Measurements from ENCODE around the gene TRIP4. TPM values are rescaled to one million over a fixed set of nuclear protein-coding genes. Genes with fewer than 3 reads are reported as not detected.
A peak's percentile ranks its signal among the peaks of the same experiment; 100 is the strongest.

Gene TRIP4
- polyA plus RNA-seq, 2 of the 4 experiments (the other 2 are of a cell fraction), result 24.8 to 34.9 TPM

GRCh38 chr15:64381000-64381751, 6.5 kb upstream of the TRIP4 start, which contains the start of gene PCLAF (continued):
- TF ChIP-seq FOSB (CRISPR knock-in tag; IDR thresholded peaks at IDR 0.05) (no peak), CBX8 (IDR thresholded peaks at IDR 0.05) (no peak), BHLHE40 (IDR thresholded peaks at IDR 0.05; ENCODE audit: low read depth, low read length) (no peak), ZNF302 (CRISPR knock-in tag; IDR thresholded peaks at IDR 0.05) (no peak), ELK1 (IDR thresholded peaks at IDR 0.05; ENCODE audit: low read depth, low read length) (no peak), CBX2 (IDR thresholded peaks at IDR 0.05; ENCODE audit: borderline replicate concordance, low read depth) (no peak)

GRCh38 chr15:64383760-64384159, 3.9 kb upstream of the TRIP4 start:
- Histone ChIP-seq H3K4me3 (no peak overlapping the region), H3K27ac (no peak overlapping the region), H3K9me3 (peaks cover 5% of the 10 kb centered on the region; the same call in 2 of the 3 replicates), H3K4me1 (peaks cover 25% of the 10 kb centered on the region), H3K4me2 (no peak overlapping the region)
- no peak for FAIRE-seq
- ChIA-PET CTCF (interaction anchor here (0.7 kb wide), 1 partner anchor 23 kb away, joined by 3 read pairs; no protein-coding TSS in a partner anchor), POLR2A (no interaction called here)
- no peak for ATAC-seq
- no peak for TF ChIP-seq NFE2L2 (conservative IDR thresholded peaks at IDR 0.05; ENCODE audit: low read length)
- no peak for TF ChIP-seq HMGXB4 (CRISPR knock-in tag; IDR thresholded peaks at IDR 0.05; ENCODE audit: borderline replicate concordance)
- TF ChIP-seq TP53 (CRISPR knock-in tag; IDR thresholded peaks at IDR 0.05), result no peak
- TF ChIP-seq FOSL2 (IDR thresholded peaks at IDR 0.05), result no peak
- TF ChIP-seq FOSL2 (CRISPR knock-in tag; IDR thresholded peaks at IDR 0.05), result no peak
- TF ChIP-seq MAFK (IDR thresholded peaks at IDR 0.05; ENCODE audit: partially characterized antibody), result peak; percentile 54
- no peak for DNase-seq (ENCODE audit: low read depth in 1 of 2, low spot score in 1 of 2)
- 67% methylated on average over 2 of the region's 2 CpGs for WGBS (ENCODE audit: missing lambda C conversion rate)

GRCh38 chr15:64386291-64386690, 1.3 kb upstream of the TRIP4 start:
- TF ChIP-seq RAD21 (conservative IDR thresholded peaks at IDR 0.05 in 1 of 2, IDR thresholded peaks at IDR 0.05 in 1 of 2) (no peak), E2F6 (IDR thresholded peaks at IDR 0.05; ENCODE audit: borderline replicate concordance, low read depth) (no peak), SREBF2 (IDR thresholded peaks at IDR 0.05) (no peak), ZSCAN20 (CRISPR knock-in tag; IDR thresholded peaks at IDR 0.05) (no peak), PBX3 (IDR thresholded peaks at IDR 0.05) (no peak), RFX5 (IDR thresholded peaks at IDR 0.05) (no peak), CEBPB (IDR thresholded peaks at IDR 0.05) (no peak), REST (IDR thresholded peaks at IDR 0.05) (no peak), MAX (IDR thresholded peaks at IDR 0.05) (no peak), RARB (CRISPR knock-in tag; IDR thresholded peaks at IDR 0.05) (no peak), BCL3 (IDR thresholded peaks at IDR 0.05) (no peak), MAZ (IDR thresholded peaks at IDR 0.05; ENCODE audit: borderline replicate concordance, low read depth, low read length) (no peak), SMC3 (IDR thresholded peaks at IDR 0.05) (no peak), NFE2L2 (conservative IDR thresholded peaks at IDR 0.05; ENCODE audit: low read length) (no peak), MAFK (IDR thresholded peaks at IDR 0.05; ENCODE audit: partially characterized antibody) (no peak)
- H3K4me3 ChIP-seq, result no peak overlapping the region
- no peak overlapping the region for H3K4me2 ChIP-seq
- FAIRE-seq, result no peak
- WGBS (ENCODE audit: missing lambda C conversion rate), result 89% methylated on average over 7 of the region's 7 CpGs
- H3K4me1 ChIP-seq, result peaks cover 13% of the 10 kb centered on the region
- ChIA-PET CTCF (interaction anchor here (0.6 to 2.6 kb wide), 7 partner anchors 10 to 295 kb away, joined by 3 to 16 read pairs (median 6); partner anchors contain the start of gene CSNK1G1), POLR2A (interaction anchor here (1.5 kb wide), 1 partner anchor 30 kb away, joined by 11 read pairs; the partner anchor contains the start of gene CSNK1G1)
- DNase-seq (ENCODE audit: low read depth in 1 of 2, low spot score in 1 of 2), result no peak
- ATAC-seq, result no peak
- no peak overlapping the region for H3K27ac ChIP-seq
- H3K9me3 ChIP-seq, result peaks cover 5% of the 10 kb centered on the region; the same call in 2 of the 3 replicates
